GM21360 (cell line): ENCODE measurements around the gene SNX19.

Source experiments
- ATAC-seq: cut with Tn5 transposase; IDR thresholded peaks from one replicate; pipeline ENCODE4 v1.9.1; 2021; ENCODE audit warnings: mild to moderate bottlenecking, moderate library complexity; ENCODE audit not compliant: unreplicated experiment

SNX19 gene

GRCh38 chr11:130848361-130849214, 67.7 kb downstream of the SNX19 start:
- no peak for ATAC-seq

- ATAC-seq: no peak
Measured at GRCh38 chr11:130847517-130847916, 68.8 kb downstream of the SNX19 start.

- ATAC-seq: no peak
Measured at GRCh38 chr11:130846606-130847005, 69.7 kb downstream of the SNX19 start.

- no peak for ATAC-seq
Measured at GRCh38 chr11:130842001-130842400, 74.3 kb downstream of the SNX19 start.

DNA sequence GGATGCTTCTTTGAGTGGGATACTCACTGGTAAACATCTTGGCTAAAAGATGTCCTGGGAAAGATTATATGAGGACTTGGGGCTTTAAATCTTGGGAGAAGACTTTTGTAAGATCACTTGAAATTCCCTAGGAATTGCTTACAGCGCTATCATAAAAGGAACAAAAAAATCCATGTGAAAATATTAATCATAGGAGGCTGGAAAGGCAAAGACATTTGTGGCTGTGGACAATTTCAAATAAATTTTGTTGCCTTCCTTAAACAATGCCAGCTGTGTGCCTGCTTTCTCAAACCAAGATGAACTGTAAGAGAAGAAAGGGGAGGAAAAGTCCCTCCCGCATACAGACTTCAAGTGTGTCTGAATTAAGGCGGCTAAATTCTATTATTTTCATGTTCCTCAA, 75.6 kb downstream of the SNX19 start:
- ATAC-seq: no peak

GRCh38 chr11:130839981-130840666, 76.2 kb downstream of the SNX19 start:
- no peak for ATAC-seq

- no peak for ATAC-seq
Measured at GRCh38 chr11:130837194-130837593, 79.1 kb downstream of the SNX19 start.

- ATAC-seq: no peak
Measured at GRCh38 chr11:130834886-130835285, 81.4 kb downstream of the SNX19 start.

DNA sequence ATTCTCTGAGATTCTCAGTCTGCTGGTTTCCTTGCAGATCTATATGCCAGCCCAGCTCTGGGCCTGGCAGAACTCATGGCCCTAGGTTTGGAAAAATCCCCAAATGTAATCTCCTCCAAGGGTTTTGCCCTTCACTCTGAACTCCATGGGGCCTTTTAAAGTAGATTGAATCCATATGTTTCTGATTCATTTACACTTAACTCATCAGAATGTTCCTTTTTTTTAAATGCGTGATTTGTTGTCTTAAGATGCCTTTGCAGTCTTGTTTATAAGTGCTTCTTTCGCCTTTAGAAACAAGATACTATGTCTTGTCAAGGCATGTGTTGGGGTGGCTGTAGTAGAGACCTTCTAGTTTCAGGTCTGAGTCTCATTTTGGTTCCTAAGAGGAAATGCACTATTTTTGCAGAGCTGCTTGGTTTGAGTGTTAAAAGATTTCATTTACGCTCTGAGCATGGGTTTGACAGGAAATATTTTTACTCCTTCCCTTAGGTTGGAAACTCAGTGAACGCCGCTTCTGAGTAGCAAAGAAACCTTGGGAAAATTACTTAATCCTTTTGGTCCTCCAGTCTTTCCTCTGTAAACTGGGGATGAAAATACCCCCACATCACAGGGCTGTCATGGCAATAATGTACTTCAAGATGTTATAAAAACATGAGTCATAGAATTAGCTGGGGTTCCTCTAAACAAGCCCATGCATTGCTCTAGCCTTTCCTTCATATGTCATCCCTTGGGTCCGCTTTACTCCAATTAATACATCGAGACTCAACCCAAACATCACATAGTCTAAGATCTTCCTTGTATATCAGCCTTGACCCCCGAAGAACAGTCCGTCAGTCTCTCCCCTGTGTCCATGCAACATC, 83.5 kb downstream of the SNX19 start:
- ATAC-seq: no peak

DNA sequence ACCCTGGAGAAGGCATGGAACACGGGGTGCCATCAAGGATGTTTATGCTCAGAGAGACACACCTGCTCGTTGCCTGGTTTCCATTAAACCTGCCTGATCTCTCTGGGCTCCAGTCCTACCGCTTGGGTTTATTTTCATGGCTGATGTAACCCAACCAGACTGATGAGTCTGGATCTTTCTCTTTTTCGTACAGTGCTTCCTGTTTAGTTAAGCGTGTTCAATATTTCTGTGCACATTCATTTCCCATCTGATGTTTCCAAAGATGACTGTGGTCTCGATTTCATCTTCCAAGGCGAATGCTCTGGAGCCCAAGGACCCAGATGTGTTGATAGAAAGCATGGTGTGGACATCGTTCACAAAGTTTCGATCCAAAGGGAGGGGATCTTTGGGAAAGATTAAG, 84.3 kb downstream of the SNX19 start:
- ATAC-seq: no peak

DNA sequence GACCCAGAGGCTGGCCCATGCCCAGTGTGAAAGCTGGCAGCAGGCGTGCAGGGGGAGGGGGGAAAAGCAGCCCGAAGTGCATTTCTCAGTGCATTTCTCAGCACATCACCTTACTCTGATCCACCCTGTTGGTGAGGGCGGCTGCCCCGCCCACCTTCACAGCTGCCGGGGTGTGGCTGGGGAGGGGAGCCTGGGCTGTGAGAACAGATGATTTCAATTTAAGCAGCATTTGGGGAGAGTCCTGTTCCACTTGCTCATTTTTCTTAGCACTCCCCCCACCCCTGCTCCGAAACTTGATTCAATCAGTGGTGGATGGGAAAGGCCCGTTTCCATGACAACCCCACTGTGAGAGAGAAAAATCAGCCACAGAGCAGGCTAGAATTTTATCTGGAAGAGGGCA, 84.8 kb downstream of the SNX19 start:
- ATAC-seq: no peak

DNA sequence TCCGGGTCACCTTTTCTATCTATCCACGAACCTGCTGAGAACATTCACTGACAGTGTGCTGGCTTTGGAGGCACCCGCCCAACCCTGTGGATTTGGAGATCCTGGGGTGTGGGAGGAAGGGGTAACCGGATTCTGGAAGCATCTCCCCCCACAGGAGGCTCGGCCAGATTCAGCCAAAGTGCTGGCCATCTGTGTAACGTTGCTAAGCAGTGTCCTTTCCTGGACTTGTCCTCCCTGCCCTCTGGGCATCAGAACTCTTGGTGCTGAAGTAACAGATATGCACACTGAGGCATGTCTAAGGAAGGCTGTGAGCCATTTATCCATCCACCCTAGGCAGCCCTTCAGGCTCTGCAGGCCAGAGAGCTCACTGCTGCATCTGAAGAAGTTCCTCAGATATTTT, 85.7 kb downstream of the SNX19 start:
- no peak for ATAC-seq

- no peak for ATAC-seq
Measured at GRCh38 chr11:130829920-130830511, 86.3 kb downstream of the SNX19 start.

- no peak for ATAC-seq
Measured at GRCh38 chr11:130828741-130829140, 87.5 kb downstream of the SNX19 start.

DNA sequence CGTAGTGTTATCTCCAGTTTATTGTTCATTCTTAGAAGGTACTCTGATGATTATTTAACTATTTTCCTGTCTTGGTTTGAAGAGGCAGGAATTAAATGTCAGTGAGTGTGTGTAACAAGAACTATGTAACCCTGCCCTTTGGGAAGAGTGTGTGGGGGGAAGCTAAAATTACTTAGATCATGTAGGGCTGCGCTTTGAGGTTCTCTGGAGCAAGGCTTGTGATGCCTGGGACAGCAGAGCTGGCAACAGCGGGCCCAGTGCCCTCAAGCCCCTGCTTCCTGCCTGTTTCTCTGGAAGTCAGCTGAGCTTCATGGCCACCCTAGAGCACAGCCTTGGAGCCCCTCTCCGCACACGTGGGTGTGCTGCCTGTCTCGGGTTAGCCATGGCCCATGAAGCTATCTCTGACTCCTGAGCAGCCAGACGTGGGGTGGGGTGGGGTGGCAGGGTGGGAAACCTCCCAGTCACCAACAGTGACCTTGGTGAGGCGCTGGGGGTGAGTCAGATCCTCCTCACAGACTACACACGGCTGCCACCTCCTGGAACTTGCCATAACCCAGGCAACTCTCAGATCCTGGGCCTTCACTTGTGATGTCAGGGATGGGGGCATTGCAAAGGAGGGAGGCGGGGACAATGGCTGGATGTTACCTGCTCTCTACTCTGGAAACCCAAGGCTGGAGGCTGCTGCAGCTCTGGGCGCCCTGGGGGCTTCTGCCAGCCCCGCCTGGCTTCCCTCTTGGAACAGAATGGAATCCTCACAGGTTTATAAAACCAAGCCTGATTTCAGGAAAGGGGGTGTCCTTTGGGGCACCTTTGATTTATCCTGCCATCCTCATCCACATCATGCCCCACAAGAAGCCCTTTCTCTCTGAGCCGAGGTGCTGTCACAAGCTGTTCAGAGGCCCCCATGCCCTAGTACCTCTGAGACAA, 88.6 kb downstream of the SNX19 start:
- ATAC-seq: no peak

- no peak for ATAC-seq
Measured at GRCh38 chr11:130826572-130826971, 89.7 kb downstream of the SNX19 start.

GRCh38 chr11:130825983-130826382, 90.3 kb downstream of the SNX19 start:
- ATAC-seq: no peak

- ATAC-seq: no peak
Measured at GRCh38 chr11:130825561-130825960, 90.7 kb downstream of the SNX19 start.
